Measurements from ENCODE around the gene SMAD6.

Gene SMAD6

DNA sequence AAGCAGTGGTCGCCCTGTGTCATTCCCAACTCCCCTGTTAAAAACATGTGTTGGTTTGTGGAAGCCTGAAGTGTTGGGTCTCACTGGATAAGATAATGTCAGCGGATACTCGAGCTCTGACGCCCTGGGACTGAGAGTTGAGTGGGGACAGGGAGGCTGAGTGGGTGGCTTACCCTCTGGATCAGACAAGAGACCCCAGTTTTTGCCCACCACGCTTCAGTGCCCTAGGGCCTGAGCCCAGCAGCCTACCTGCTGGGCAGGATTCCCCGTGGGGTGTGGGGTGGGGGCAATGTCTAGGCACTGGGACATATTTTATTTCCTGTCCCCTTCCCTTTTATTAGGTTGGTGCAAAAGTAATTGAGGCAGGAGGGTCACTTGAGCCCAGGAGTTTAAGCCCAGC, 75.0 kb downstream of the SMAD6 start:
- no peak overlapping the region for H3K4me2 ChIP-seq
- H3K36me3 ChIP-seq: no peaks in the 10 kb centered on the region
- no peak overlapping the region for H3K4me3 ChIP-seq
- no peaks in the 10 kb centered on the region for H3K9me3 ChIP-seq
- no peak overlapping the region for H3K9ac ChIP-seq
- H3K4me1 ChIP-seq: 0 out of 2 replicates have a peak, but pooled peaks cover 8% of the 10 kb centered on the region
- H3K27ac ChIP-seq: no peak overlapping the region
- H3K27me3 ChIP-seq: no peaks in the 10 kb centered on the region
- H4K20me1 ChIP-seq: no peaks in the 10 kb centered on the region
- no peak for TF ChIP-seq Cebpa-rat (IDR thresholded peaks at IDR 0.05)

DNA sequence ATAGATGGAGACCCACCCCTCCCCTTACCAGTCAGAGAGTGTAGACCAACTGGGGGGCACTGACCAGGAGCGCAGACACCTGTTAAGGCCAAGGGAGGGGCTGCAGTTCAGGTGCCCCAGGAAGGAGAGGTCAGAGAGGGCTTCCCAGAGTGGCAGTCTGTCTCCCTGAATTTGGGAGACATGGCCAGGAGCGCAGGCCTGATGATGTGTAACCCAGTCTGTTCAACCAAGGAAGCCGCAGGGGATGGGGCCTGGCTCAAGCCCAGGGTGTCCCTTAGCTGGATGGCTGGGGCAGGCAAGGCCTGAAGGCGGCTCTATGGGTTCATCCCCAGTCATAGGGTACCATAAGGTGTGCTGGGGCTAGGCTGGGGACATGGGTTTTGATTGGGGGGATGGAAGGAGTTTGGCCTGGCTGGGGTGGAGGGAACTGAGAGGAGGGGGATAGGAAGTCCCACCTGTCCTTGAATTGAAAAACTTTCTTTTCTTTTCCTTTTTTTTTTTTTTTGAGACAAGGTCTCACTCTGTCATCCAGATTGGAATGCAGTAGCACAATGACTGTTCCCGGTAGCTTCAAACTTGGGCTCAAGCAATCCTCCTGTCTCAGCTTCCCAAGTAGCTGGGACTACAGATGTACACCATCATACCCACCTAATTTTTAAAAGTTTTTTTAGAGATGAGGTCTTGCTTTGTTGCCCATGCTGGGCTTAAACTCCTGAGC, 75.7 kb downstream of the SMAD6 start:
- H3K4me1 ChIP-seq: 0 out of 2 replicates have a peak, but pooled peaks cover 8% of the 10 kb centered on the region
- H3K9ac ChIP-seq: no peak overlapping the region
- H4K20me1 ChIP-seq: no peaks in the 10 kb centered on the region
- H3K36me3 ChIP-seq: no peaks in the 10 kb centered on the region
- no peak for TF ChIP-seq Cebpa-rat (IDR thresholded peaks at IDR 0.05)
- H3K27ac ChIP-seq: no peak overlapping the region
- H3K27me3 ChIP-seq: no peaks in the 10 kb centered on the region
- H3K9me3 ChIP-seq: no peaks in the 10 kb centered on the region
- H3K4me3 ChIP-seq: no peak overlapping the region
- no peak overlapping the region for H3K4me2 ChIP-seq

DNA sequence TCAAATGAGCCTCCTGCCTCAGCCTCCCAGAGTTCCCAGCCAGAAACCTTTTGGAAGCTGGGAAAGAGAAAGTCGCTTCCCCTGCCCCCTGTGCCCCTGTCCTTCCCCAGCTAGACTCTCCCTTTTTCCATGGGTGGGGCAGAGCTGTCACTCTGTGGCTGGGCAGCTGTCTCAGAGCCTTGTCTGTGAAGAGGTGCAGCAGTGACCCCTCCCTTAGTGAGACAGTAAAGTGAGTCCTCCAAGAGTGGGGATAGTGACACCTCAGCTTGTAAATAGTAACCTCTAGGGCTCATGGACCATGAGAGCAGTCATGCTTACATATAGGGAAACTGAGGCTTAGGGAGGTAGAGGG, 76.3 kb downstream of the SMAD6 start:
- no peaks in the 10 kb centered on the region for H3K36me3 ChIP-seq
- no peak for TF ChIP-seq Cebpa-rat (IDR thresholded peaks at IDR 0.05)

DNA sequence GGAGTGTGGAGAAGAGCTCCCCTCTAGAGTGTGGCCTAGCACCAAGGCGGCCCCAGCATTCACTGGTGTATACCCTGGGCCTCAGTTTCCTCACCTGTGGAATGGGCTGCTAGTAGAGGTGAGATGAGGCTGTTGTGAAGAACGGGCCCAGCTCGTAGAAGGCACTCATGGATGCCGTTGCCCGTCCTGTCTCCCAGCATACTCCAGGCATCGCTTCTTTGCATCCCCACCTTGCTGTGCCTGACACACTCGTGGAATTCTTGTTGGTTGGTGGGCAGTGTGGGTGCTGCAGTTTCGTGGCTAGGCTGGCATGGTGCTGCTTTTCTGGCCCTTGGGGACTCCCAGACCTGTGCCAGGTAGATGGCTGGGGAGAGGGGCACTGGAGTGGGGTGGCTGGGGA, 76.7 kb downstream of the SMAD6 start:
- H3K9ac ChIP-seq: no peak overlapping the region

More for the DNA sequence above, 76.3 kb downstream of the SMAD6 start:
- Histone ChIP-seq H3K27ac (no peak overlapping the region), H3K4me2 (no peak overlapping the region), H3K9ac (no peak overlapping the region), H3K27me3 (no peaks in the 10 kb centered on the region), H3K9me3 (no peaks in the 10 kb centered on the region), H3K4me1 (0 out of 2 replicates have a peak, but pooled peaks cover 8% of the 10 kb centered on the region), H4K20me1 (no peaks in the 10 kb centered on the region), H3K4me3 (no peak overlapping the region)

DNA sequence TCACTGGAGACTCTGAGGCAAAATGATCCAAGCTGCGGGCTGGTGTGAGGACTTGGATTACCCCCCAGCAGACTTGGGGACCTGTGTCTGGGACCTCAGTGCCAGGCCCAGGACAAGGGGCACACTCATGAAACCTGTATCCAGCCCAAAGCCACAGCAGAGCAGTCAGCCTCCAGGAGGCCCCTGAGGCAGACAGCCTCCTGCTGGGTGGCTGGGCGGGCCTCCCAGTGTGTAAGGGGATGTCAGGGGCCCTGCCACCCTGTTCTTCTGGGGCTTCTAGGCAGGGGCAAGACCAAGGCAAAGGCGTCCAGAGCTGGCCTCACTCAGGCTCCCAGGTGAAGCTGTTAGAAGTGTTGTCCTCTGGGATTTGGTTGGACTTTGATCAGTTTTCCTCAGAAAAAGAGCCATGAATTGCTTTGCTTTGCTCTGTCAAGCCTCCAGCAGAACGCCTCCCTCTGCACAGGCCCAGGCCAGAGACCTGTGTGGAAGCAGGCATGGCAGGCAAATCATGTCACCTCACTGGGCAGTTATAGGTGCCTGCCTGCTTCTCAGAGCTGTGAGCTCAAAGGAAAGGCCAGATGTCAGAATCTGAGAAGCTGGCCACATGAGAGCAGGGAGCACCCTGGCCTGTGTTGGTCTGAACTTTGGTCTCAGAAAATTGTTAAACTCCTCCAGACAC, 77.4 kb downstream of the SMAD6 start:
- H3K4me1 ChIP-seq: 0 out of 2 replicates have a peak, but pooled peaks cover 2% of the 10 kb centered on the region
- H3K27me3 ChIP-seq: no peaks in the 10 kb centered on the region
- H3K4me3 ChIP-seq: no peak overlapping the region
- no peak overlapping the region for H3K4me2 ChIP-seq
- no peaks in the 10 kb centered on the region for H3K9me3 ChIP-seq
- no peak for TF ChIP-seq Cebpa-rat (IDR thresholded peaks at IDR 0.05)
- H4K20me1 ChIP-seq: no peaks in the 10 kb centered on the region
- no peak overlapping the region for H3K27ac ChIP-seq
- no peaks in the 10 kb centered on the region for H3K36me3 ChIP-seq
- H3K9ac ChIP-seq: no peak overlapping the region

More for the DNA sequence above, 76.7 kb downstream of the SMAD6 start:
- Histone ChIP-seq H3K27ac (no peak overlapping the region), H3K9me3 (no peaks in the 10 kb centered on the region), H3K4me2 (no peak overlapping the region), H3K27me3 (no peaks in the 10 kb centered on the region), H3K36me3 (no peaks in the 10 kb centered on the region), H3K4me1 (0 out of 2 replicates have a peak, but pooled peaks cover 8% of the 10 kb centered on the region), H3K4me3 (no peak overlapping the region), H4K20me1 (no peaks in the 10 kb centered on the region)
- no peak for TF ChIP-seq Cebpa-rat (IDR thresholded peaks at IDR 0.05)

DNA sequence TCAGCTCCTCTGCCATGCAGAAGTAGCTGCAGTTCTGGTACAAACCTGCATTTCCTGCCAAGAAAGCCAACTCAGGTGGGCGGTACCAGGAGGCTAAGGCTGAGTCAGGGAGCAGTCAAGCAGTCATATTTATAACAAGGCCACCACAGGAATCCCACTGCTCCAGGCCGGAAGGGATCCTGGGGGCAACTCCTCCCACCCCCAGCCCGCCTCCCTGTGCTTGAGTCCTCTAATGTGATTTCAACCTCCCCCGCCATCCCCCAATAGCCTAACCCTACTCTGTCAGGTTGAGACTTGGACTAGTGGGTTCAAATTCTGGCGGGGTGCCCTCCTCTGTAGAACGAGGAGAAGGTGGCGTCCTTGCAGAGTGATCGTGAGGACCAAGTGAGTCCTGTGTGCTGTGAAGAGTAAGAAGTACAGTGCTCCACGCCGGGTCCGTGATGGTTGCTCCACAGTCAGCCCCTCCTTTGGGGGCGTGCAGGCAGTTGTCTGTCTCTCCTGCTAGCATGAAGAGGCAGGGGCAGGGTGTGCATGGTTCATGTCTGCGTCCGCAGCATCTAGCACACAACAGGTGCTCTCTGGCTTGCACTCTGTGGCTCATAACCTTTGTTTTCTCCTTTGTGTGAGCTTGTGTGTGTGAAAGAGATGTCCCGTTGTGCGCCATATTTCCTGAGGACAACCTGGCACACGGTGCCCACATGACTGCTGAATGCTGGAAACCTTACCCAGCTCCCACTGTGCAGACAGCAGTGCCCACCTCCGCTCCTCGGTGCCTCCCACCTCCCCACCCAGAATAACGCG, 78.3 kb downstream of the SMAD6 start:
- Histone ChIP-seq H3K4me1 (peaks cover 9% of the 10 kb centered on the region), H3K4me3 (no peak overlapping the region), H3K27me3 (no peaks in the 10 kb centered on the region), H3K27ac (no peak overlapping the region), H3K4me2 (no peak overlapping the region), H3K9ac (no peak overlapping the region), H3K9me3 (no peaks in the 10 kb centered on the region), H3K36me3 (no peaks in the 10 kb centered on the region), H4K20me1 (no peaks in the 10 kb centered on the region)
- TF ChIP-seq Cebpa-rat (IDR thresholded peaks at IDR 0.05): no peak

DNA sequence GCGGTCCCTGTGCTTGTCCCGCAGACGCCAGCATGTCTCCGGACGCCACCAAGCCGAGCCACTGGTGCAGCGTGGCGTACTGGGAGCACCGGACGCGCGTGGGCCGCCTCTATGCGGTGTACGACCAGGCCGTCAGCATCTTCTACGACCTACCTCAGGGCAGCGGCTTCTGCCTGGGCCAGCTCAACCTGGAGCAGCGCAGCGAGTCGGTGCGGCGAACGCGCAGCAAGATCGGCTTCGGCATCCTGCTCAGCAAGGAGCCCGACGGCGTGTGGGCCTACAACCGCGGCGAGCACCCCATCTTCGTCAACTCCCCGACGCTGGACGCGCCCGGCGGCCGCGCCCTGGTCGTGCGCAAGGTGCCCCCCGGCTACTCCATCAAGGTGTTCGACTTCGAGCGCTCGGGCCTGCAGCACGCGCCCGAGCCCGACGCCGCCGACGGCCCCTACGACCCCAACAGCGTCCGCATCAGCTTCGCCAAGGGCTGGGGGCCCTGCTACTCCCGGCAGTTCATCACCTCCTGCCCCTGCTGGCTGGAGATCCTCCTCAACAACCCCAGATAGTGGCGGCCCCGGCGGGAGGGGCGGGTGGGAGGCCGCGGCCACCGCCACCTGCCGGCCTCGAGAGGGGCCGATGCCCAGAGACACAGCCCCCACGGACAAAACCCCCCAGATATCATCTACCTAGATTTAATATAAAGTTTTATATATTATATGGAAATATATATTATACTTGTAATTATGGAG, 79.1 kb downstream of the SMAD6 start:
- no peaks in the 10 kb centered on the region for H3K9me3 ChIP-seq

DNA sequence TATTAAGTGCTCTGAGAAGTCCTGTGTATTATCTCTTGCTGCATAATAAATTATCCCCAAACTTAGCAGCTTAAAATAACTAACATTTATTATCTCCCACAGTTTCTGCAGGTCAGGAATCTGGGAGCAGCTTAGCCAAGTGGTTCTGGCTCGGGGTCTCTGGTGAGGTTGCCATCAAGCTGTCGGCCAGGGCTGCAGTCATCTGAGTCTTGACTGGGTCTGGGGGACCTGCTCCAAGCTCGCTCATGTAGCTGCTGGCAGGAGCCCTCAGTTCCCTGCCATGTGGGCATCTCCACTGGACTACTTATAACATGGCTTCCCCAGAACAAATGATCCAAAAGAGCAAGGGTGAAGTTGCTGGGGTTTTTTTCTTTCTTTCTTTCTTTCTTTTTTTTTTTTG, 80.7 kb downstream of the SMAD6 start:
- H3K4me1 ChIP-seq: peaks cover 29% of the 10 kb centered on the region
- no peaks in the 10 kb centered on the region for H3K36me3 ChIP-seq
- H3K4me3 ChIP-seq: no peak overlapping the region

More for the DNA sequence above, 79.1 kb downstream of the SMAD6 start:
- Histone ChIP-seq H3K4me3 (no peak overlapping the region), H3K9ac (no peak overlapping the region), H3K4me2 (no peak overlapping the region), H4K20me1 (no peaks in the 10 kb centered on the region), H3K27ac (no peak overlapping the region), H3K4me1 (peaks cover 17% of the 10 kb centered on the region), H3K36me3 (no peaks in the 10 kb centered on the region), H3K27me3 (no peaks in the 10 kb centered on the region)
- no peak for TF ChIP-seq Cebpa-rat (IDR thresholded peaks at IDR 0.05)

DNA sequence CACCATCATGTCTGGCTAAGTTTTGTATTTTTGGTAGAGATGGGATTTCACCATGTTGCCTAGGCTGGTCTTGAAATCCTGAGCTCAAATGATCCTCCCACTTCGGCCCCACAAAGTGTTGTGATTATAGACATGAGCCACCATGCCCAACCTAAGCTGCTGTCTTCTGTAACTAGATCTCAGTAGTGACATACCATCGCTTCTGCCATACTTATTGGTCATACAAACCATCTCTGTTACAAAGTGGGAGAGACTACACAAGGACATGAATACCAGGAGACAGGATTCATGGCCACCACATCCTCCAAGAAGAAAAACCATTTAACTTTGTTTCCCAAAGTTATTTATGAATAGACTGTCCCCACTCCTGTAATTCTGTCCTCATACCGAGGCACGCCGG, 81.3 kb downstream of the SMAD6 start:
- peaks cover 29% of the 10 kb centered on the region for H3K4me1 ChIP-seq
- H3K4me3 ChIP-seq: no peak overlapping the region
- no peaks in the 10 kb centered on the region for H4K20me1 ChIP-seq
- H3K27ac ChIP-seq: no peak overlapping the region
- H3K9me3 ChIP-seq: no peaks in the 10 kb centered on the region
- no peaks in the 10 kb centered on the region for H3K27me3 ChIP-seq
- H3K9ac ChIP-seq: no peak overlapping the region
- no peak for TF ChIP-seq Cebpa-rat (IDR thresholded peaks at IDR 0.05)
- H3K4me2 ChIP-seq: no peak overlapping the region
- H3K36me3 ChIP-seq: no peaks in the 10 kb centered on the region

More for the DNA sequence above, 80.7 kb downstream of the SMAD6 start:
- H3K9me3 ChIP-seq: no peaks in the 10 kb centered on the region
- no peak for TF ChIP-seq Cebpa-rat (IDR thresholded peaks at IDR 0.05)
- H3K4me2 ChIP-seq: no peak overlapping the region
- H3K9ac ChIP-seq: no peak overlapping the region
- no peak overlapping the region for H3K27ac ChIP-seq
- no peaks in the 10 kb centered on the region for H3K27me3 ChIP-seq
- no peaks in the 10 kb centered on the region for H4K20me1 ChIP-seq
